Endometrium (tissue), 2 donors: ENCODE measurements around the gene RAB6A.
A peak's percentile ranks its signal among the peaks of the same experiment; 100 is the strongest.

Experiments used
- FAIRE-seq: peaks from 2 replicates; lab custom pipeline; 2012; peaks lifted over from hg19 to GRCh38; lab: Jason Lieb, UNC
- donor health status: control.
- donor health status: control.

Gene RAB6A

GRCh38 chr11:73653996-73654395 lies 106.9 kb downstream of the RAB6A start:
- no peak for FAIRE-seq

- FAIRE-seq = no peak
Measured at GRCh38 chr11:73652856-73653559, 107.9 kb downstream of the RAB6A start.

GRCh38 chr11:73652046-73652730 lies 108.7 kb downstream of the RAB6A start:
- no peak for FAIRE-seq

GRCh38 chr11:73651661-73652045 lies 109.2 kb downstream of the RAB6A start:
- no peak for FAIRE-seq

GRCh38 chr11:73651252-73651651 lies 109.6 kb downstream of the RAB6A start:
- no peak for FAIRE-seq

- FAIRE-seq = no peak
Measured at GRCh38 chr11:73650400-73650799, 110.5 kb downstream of the RAB6A start.

GRCh38 chr11:73649206-73649605 lies 111.7 kb downstream of the RAB6A start:
- FAIRE-seq = no peak

- FAIRE-seq = no peak
Measured at GRCh38 chr11:73648571-73649046, 112.3 kb downstream of the RAB6A start.

GRCh38 chr11:73648121-73648520 lies 112.8 kb downstream of the RAB6A start:
- no peak for FAIRE-seq

- no peak for FAIRE-seq
Measured at GRCh38 chr11:73647459-73648100, 113.3 kb downstream of the RAB6A start.

GRCh38 chr11:73645972-73646631 lies 114.8 kb downstream of the RAB6A start, which contains the start of gene PLEKHB1:
TSS of gene PLEKHB1 (plus strand) at chr11:73646581. CDS start at chr11:73646609, 28 bp downstream.
- FAIRE-seq = no peak

GRCh38 chr11:73645121-73645969 lies 115.5 kb downstream of the RAB6A start:
- FAIRE-seq = no peak

- no peak for FAIRE-seq
Measured at GRCh38 chr11:73641668-73642067, 119.2 kb downstream of the RAB6A start.

GRCh38 chr11:73640592-73640991 lies 120.3 kb downstream of the RAB6A start:
- no peak for FAIRE-seq

- FAIRE-seq = no peak
Measured at GRCh38 chr11:73637012-73637411, 123.9 kb downstream of the RAB6A start.

GRCh38 chr11:73636249-73636648 lies 124.6 kb downstream of the RAB6A start:
- FAIRE-seq = no peak

GRCh38 chr11:73635721-73636120 lies 125.2 kb downstream of the RAB6A start:
- FAIRE-seq = no peak

- FAIRE-seq = no peak
Measured at GRCh38 chr11:73633999-73634398, 126.9 kb downstream of the RAB6A start.

GRCh38 chr11:73632996-73633395 lies 127.9 kb downstream of the RAB6A start:
- FAIRE-seq = no peak

GRCh38 chr11:73629907-73630306 lies 131.0 kb downstream of the RAB6A start:
- FAIRE-seq = no peak

- FAIRE-seq = peak; percentile 46
Measured at GRCh38 chr11:73625696-73626318, 135.1 kb downstream of the RAB6A start.
